ENCODE measurements around the gene PRR7.

The PRR7 gene

GRCh38 chr5:177501874-177502678, 55.5 kb downstream of the PRR7 start:
- no peak for DNase-seq

DNA sequence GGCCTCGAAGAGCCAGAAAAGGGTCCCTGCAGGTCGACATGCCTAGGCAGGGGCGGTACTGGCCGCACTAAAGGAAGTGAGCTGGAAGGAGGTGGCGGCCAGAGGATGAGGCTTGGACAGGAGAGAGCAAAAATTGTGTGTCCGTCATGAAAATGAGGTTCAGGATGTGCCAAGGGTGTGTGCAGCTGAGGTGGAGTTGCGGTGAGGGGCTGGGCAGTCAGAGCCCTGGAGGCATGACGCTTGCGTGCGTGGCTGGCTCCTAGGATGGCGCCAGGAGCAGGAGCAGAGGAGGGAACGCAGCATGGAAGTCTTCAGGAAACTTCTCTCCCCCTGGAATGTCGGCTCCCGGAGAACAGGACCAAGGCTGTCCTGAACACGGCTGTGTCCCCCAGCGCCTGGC, 56.3 kb downstream of the PRR7 start:
- DNase-seq = no peak

DNA sequence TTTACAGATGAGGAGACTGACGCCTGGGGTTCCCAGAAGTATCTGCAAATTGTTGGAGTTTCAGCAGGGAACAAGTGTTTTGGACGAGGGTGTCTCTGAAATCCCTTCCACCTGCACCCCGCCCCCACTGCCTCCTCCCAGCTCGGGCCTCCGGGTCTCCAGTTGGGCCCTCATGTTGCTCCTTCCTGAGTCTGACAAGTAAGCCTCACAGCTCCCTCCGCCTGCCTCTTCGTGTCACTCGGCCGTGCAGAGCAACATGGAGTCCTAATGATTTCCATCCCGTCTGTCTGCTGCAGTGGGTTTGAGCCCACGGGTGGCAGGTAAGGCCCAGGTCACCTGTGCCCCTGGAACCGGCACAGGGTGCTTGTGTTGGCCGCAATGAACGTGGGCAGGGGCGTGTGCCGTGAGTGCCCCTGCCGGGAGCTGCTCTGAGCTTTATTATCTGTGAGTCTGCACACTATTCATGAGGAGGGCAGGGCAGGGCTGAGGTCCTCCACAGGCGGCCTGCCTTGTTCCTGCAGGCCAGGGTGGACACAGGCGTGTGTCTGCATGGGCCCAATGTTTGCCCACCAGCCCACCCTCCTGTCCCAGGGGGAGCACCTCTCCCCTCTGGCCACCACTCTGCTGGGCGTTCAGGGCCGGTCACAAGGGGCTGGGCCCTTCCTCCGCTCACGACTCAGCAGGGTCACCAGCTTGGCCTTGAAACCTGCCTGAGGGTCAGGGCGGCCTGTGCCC, 56.9 kb downstream of the PRR7 start:
- no peak for DNase-seq

GRCh38 chr5:177504086-177505056, 57.8 kb downstream of the PRR7 start:
- DNase-seq = no peak

GRCh38 chr5:177505075-177505474, 58.5 kb downstream of the PRR7 start:
- no peak for DNase-seq
